Activated T-helper 1 cell treated with Interleukin-2 at 50 U/mL for 16 hours (primary cell): ENCODE measurements around the gene ZNF296.

Source experiments
- DNase-seq: peaks from one replicate; pipeline ENCODE4 v3.0.0-alpha.2; 2020; ENCODE audit warnings: low read depth

The ZNF296 gene

DNA sequence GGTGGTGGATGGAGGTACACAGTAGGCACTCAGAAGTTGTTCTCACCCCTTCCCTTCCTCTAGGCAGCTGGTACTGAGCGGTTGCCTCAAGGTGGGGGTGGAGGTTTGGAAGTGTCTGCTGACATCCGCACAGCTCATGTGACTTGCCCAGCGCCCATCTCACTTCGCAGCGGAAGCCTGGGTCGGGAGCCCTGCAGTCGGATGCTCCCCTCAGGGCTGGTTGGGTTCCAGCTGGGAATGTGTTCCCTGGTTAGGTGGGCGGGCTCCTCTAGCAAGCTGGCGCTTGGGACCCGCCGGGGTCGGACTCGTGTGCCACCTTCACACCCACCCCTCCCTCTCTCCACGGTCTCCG is 26.9 kb upstream of the ZNF296 start:
- DNase-seq: peak; percentile 17

- no peak for DNase-seq
Observed at GRCh38 chr19:45102481-45102880, 26.2 kb upstream of the ZNF296 start.

DNA sequence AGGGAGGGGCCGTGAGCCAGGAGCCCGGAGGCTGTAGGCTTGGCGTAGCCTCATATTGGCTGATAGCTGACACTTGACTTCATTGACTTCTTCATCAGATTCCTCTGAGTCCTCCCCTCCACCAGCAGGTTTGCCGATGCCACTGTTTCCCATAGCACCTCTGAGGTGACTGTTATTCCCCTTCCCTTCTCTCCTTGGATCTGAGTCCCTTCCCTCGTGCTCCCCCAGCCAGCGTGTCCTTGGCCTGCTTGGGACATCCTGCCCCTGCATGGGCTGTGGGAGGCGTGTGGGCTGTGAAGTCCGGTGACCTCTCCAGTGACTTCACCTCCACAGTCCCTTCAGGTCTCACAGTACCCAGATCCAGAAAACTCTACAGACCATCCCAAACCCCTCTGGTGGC is 25.5 kb upstream of the ZNF296 start:
- DNase-seq: no peak

DNA sequence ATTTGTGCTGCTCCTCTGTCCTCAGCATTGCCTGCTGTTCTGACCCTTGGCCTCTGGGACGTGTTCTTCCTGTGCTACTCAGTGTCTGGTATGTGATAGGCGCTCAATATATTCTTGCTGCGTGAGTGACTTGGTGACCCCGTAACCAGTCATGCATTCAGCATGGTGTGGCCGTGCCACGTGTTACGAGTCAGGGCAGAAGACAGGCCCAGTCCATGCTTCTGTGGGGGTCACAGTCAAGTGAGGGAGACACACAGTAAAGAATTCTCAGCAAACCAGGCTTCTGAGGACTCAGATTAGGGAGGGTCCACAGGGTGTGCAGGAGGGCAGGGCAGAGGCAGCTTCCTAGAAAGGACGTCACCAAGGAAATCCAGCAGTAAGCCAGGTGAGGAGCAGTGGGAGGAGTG is 24.6 kb upstream of the ZNF296 start:
- DNase-seq: no peak

DNA sequence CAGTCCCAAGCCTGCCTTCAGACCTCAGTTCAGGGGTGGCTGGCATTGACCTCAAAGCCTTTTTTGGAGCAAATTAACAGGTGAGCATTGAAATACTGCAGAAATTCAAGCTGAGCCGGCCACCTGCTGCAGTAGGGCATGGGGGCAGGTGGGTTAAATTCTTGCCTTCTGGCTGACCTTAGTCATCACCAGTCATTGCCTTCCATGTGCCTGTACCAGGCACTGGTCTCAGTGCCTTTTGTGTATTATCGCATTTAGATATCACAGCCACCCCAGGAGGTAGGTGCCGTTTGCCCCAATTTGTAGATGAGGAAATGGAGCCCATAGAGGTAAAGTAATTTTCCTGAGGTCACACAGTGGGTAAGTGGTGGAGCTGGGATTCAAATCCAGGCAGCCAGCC is 23.9 kb upstream of the ZNF296 start:
- no peak for DNase-seq

DNA sequence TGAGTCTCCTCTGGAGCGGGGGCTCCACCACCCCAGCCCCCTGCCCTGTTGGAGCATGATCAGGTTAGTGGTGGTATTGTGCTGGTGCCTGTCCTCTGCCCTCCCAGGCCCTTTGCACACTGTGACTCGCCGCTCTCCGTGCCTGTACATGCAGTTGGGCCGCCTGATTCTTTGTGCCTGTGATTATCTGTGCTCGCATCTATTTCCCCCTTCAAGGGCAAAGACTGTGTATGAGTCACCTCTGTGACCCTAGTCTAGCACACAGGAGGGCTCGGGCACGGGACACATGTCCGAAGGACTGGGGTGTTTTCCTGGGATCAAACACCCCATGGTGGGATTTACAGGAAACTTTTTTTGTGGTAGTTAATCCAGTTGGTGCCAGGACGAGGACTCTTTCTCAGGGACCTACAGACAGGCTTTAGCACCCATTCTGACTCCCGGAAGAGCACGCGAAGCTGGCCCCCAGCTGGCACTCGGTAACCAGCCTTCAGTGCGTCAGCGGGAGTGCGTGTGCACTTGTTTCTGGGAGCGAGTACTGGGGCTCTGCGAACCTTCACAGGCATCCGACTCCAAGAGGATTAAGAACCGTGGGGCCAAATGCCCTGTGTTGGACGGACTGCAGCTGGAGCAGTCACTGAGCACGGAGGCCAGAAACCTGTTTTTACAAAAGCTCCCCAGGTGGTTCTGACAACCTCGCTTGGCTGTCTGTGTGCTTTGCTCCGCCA is 23.4 kb upstream of the ZNF296 start:
- DNase-seq: no peak

DNA sequence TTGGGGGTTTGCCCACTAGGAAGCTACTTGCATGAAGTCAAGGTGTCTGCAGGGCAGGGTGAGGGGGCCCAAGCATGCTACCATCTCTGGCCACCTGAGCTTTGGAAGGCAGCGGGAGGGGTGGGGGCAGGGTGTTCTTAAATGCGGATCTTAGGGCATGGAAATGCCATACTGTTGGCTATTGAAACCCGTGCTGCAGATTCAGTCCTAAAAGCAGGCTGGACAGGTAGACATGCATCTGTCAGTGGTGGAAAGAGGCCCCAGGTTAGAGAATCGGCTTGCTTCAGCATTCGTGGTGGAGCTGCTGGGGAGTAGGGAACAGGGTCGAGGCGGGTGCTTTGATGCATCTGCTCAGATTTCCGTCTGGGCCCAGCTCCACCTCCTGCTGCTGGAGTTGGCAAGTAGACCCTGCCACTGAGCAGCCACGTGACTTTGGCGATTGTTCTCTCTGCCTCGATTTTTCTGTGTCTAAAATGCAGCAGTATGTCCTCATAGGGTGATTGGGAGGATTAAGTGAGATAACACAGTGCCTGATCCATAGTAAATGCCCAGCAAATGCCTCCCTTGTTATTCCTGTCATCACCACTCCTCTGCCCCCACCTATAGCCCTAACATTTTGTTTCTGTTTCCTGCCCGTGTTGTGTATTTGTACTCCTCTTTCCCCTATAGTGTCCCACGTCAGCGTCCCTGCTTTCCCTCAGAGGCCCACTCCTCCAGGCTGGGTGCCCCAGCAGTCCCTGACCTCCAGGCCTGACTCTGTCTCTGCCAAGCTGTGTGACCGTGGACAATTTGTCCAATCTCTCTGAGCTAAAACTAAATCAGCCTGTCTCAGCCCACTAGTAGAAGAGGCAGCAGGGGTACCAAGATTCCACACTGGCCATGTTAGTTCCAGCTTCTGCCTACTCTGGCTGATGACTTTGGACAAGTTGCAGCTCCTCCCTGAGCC is 22.5 kb upstream of the ZNF296 start:
- DNase-seq: no peak

GRCh38 chr19:45097776-45098520 is 21.7 kb upstream of the ZNF296 start:
- no peak for DNase-seq

DNA sequence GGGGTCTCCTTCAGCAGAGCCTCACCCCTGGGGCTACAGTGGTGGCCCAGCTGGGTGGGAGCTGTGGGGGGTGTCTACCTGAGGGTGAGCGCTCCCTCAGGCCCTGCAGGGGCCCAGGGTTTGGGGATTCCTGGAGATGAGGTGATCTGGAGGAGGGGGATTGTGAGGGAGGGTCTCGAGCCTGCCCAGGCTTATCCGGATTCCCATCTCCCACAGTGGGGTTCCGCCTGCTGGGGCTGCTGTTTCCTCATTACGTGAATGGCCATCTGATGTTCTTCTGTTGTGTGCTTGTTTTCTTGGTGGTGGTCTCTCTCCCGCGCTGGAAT is 21.1 kb upstream of the ZNF296 start:
- DNase-seq: no peak

GRCh38 chr19:45096700-45097099 is 20.4 kb upstream of the ZNF296 start:
- no peak for DNase-seq

DNA sequence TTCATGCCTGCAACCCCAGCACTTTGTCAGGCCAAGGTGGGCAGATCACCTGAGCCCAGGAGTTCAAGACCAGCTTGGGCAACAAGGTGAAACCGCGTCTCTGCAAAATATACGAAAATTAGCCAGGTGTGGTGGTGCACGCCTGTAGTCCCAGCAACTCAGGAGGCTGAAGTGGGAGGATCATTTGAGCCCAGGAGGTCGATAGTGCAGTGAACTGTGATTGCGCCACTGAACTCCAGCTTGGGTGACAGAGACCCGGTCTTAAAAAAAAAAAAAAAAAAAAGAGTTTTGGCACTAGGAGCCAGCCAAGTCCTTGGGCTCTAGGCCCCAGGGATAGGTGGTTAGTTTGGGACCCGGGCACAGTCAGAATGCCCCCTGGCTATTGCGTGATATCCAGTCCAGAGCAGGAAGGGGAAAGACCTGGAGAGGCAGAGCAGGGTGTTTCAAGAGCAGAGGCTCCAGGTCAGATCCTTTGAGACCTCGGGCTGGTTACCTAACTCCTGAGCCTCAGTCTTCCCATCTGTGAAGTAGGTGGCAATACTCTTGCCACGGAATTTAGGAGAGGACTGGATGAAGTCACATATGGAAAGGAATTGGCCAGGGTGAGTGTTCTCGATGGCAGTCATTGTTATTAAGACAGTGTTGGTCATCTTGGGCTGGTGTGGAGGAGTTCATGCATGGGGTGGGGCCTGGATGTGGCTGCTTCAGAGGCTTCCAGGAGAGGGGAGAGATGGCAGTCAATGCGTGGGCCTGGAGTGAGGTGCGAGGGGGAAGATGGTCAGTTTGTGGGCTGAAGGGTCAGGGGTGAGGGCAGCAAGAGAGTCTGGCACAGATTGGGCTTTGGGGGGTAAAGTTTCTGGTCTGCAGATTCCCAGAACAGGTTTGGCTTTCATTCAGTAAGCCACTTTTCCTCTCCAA is 19.5 kb upstream of the ZNF296 start:
- no peak for DNase-seq

DNA sequence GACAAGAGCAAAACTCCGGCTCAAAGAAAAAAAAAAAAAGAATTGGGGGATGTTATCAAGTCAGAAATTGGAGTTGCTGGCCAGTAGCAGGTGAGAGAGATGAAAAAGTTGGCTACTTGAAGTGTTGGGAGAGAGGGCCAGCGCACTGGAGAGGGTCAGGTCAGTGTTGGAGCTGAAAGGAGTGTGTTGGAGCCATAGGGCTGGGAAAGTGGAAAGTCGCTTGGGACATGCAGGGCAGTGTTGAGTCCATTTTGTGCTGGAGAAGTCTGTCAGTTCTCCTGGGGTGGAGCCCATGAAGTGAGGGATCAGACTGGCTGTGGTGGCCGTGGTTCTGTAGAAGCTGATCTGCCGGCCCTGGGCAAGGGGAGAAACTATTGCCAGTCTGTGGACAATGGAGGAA is 18.4 kb upstream of the ZNF296 start:
- DNase-seq: no peak

GRCh38 chr19:45094137-45094536 is 17.9 kb upstream of the ZNF296 start:
- DNase-seq: no peak

GRCh38 chr19:45092747-45093678 is 16.7 kb upstream of the ZNF296 start, which contains the start of gene PPP1R37:
Gene PPP1R37 (plus strand): TSS chr19:45093179. CDS start chr19:45093326, 147 bp downstream.
- DNase-seq: peak; percentile 85

DNA sequence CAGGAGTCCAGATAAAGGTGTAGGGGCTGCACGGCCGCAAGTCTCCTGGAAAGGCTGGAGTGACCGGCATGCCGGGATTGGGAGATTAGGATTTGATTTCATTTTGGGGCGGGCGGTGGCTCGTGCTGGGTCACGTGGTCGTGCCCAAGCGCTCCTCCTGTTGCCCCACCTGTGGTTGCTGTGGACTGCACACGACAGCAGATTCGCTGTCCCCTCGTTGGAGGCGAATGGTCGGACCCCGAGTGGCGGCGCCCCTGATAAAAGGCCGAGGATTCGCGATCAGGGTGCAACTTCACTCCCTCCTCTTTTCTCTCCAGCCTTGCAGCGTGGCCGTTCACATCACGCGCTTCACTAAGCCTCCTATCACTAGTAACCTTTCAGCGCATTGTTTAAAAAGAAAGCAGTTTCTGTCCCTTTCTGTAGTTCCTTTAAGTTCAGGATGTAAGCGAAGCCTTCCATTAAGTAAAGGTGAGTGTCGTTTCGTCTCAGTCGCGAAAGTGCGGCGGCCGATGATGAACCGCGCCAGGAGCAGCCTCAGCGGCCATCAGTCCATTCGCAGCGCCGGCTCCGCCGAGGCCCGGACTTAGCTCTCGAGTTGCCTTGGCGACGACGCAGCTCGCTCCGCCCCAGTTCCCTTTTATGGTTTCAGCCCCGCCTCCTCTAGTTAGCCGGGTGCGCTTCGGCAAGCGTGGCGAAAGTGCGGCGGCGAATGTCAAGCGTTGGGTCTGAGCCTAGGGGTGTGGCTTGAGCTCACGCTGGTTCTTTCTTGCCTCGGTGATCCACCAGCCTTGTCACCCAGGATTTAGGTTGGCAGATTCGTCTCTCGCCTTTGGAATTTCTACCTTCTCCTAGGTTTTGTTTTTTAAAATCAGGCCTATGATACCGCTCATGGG is 15.0 kb upstream of the ZNF296 start:
- peak; percentile 94 for DNase-seq

- DNase-seq: no peak
Observed at GRCh38 chr19:45090606-45091005, 14.3 kb upstream of the ZNF296 start.

- no peak for DNase-seq
Observed at GRCh38 chr19:45090034-45090433, 13.8 kb upstream of the ZNF296 start.

DNA sequence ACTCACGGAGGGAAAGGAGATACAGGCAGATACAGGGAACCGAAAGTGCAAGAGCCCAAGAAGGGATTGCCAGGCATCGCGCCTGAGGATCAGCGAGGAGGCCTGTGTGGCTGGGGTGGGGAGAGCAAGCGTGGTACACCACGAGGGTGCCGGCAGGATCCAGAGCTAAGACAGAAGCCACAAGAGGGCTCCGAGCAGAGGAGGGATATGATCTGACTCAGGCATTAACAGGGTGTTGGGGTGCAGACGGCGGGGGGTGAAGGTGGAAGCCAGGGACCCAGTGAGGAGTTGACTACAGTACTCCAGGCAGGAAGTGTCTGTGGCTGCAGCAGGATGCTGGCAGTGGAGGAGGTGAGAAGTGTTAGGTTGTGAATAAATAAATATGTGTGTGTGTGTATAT is 11.3 kb upstream of the ZNF296 start:
- DNase-seq: peak; percentile 42

DNA sequence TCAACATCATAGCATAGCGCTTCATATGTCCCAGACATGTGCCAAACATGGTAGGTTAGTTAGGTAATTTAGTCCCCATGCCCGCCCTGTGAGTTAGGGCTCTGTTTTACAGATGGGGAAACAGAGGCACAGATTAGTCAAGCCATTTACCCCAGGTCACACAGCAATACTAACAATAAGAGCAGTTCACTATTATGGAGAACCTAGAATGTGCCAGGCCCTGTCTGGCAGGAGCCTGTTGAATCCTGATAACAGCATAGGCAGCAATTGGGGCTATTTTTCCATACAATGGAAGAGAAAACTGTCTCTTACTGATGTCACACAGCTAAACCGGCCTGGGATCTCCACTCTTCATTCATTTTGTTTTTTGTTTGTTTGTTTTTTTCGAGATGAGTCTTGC is 10.2 kb upstream of the ZNF296 start:
- DNase-seq: no peak
